Ectodermal cell (in vitro differentiated cells): Measurements from ENCODE around the gene ZBTB22.

Experiments used
- H3K27ac ChIP-seq: 2 replicates; pipeline ENCODE4 v1.7.0; 2013; ENCODE audit warnings: mild to moderate bottlenecking, low read depth, low read length; ENCODE audit not compliant: insufficient read depth, poor library complexity, severe bottlenecking
- H3K27me3 ChIP-seq: 2 replicates; pipeline ENCODE4 v1.7.0; 2013; ENCODE audit warnings: mild to moderate bottlenecking, low read length; ENCODE audit not compliant: insufficient read depth, control insufficient read depth, poor library complexity, severe bottlenecking
- H3K36me3 ChIP-seq: one replicate; pipeline ENCODE4 v1.7.0; 2013; ENCODE audit warnings: low read length; ENCODE audit not compliant: control insufficient read depth, insufficient read depth
- H3K4me1 ChIP-seq: one replicate; pipeline ENCODE4 v1.7.0; 2013; ENCODE audit warnings: low read length; ENCODE audit not compliant: control insufficient read depth, insufficient read depth
- H3K4me3 ChIP-seq: 2 replicates; pipeline ENCODE4 v1.7.0; 2013; ENCODE audit warnings: low read depth, low read length, control low read depth; ENCODE audit not compliant: insufficient read depth
- H3K9me3 ChIP-seq: 2 replicates; pipeline ENCODE4 v1.7.0; 2013; ENCODE audit warnings: mild to moderate bottlenecking, low read length, moderate library complexity; ENCODE audit not compliant: control insufficient read depth
- whole genome bisulfite sequencing, 2 experiments: methylation state at CpG; one replicate each; pipeline ENCODE4 v1.1.7; 2013; ENCODE audit warnings: missing lambda C conversion rate in 2 of 2; 5-methylcytosine and 5-hydroxymethylcytosine counted together

The ZBTB22 gene

GRCh38 chr6:33301877-33302276, 15.7 kb downstream of the ZBTB22 start:
- H3K4me1 ChIP-seq: peaks cover 2% of the 10 kb centered on the region
- no peaks in the 10 kb centered on the region for H3K9me3 ChIP-seq
- no peak overlapping the region for H3K4me3 ChIP-seq
- H3K27ac ChIP-seq: no peak overlapping the region
- H3K27me3 ChIP-seq: no peaks in the 10 kb centered on the region
- WGBS, 2 experiments: 93 to 96% methylated on average over 2 to 3 of the region's 3 CpGs
- no peaks in the 10 kb centered on the region for H3K36me3 ChIP-seq

- H3K4me3 ChIP-seq: peak overlapping the region; percentile 88
- H3K27ac ChIP-seq: peak overlapping the region; percentile 97
- H3K36me3 ChIP-seq: no peaks in the 10 kb centered on the region
- H3K27me3 ChIP-seq: no peaks in the 10 kb centered on the region
- 0% methylated on average over 54 of the region's 54 CpGs for WGBS, 2 experiments
- peaks cover 2% of the 10 kb centered on the region for H3K4me1 ChIP-seq
- H3K9me3 ChIP-seq: no peaks in the 10 kb centered on the region
Observed at GRCh38 chr6:33299237-33299944, 18.2 kb downstream of the ZBTB22 start.

GRCh38 chr6:33298773-33299236, 18.7 kb downstream of the ZBTB22 start, which contains the start of gene RGL2:
Gene RGL2, minus strand, starts transcription at chr6:33298942. Its CDS starts 332 bp downstream, at chr6:33298610.
- Histone ChIP-seq H3K27ac (peak within 1 kb of the TSS; percentile 97), H3K4me3 (peak within 1 kb of the TSS; percentile 88), H3K9me3 (no peaks in the 10 kb centered on the region), H3K36me3 (no peaks in the 10 kb centered on the region), H3K4me1 (peaks cover 2% of the 10 kb centered on the region), H3K27me3 (no peaks in the 10 kb centered on the region)
- 0 to 1% methylated on average over 34 of the region's 34 CpGs for WGBS, 2 experiments

- Histone ChIP-seq H3K27me3 (no peaks in the 10 kb centered on the region), H3K4me3 (peak overlapping the region; percentile 88), H3K9me3 (no peaks in the 10 kb centered on the region), H3K4me1 (peaks cover 2% of the 10 kb centered on the region), H3K27ac (peak overlapping the region; percentile 82), H3K36me3 (no peaks in the 10 kb centered on the region)
- 0 to 1% methylated on average over 35 to 36 of the region's 42 CpGs for WGBS, 2 experiments
Observed at GRCh38 chr6:33297956-33298772, 19.4 kb downstream of the ZBTB22 start.

- Histone ChIP-seq H3K9me3 (no peaks in the 10 kb centered on the region), H3K4me1 (peaks cover 2% of the 10 kb centered on the region), H3K4me3 (peak overlapping the region; percentile 46), H3K27me3 (no peaks in the 10 kb centered on the region), H3K36me3 (peaks cover under 1% of the 10 kb centered on the region), H3K27ac (no peak overlapping the region)
- WGBS, 2 experiments: 2% methylated on average over 16 of the region's 16 CpGs
Observed at GRCh38 chr6:33297406-33297955, 20.1 kb downstream of the ZBTB22 start.

- 68 to 75% methylated on average over 12 of the region's 12 CpGs for WGBS, 2 experiments
- Histone ChIP-seq H3K4me1 (peaks cover 2% of the 10 kb centered on the region), H3K9me3 (no peaks in the 10 kb centered on the region), H3K27me3 (no peaks in the 10 kb centered on the region), H3K36me3 (peaks cover 6% of the 10 kb centered on the region), H3K27ac (no peak overlapping the region), H3K4me3 (peak overlapping the region; percentile 46)
Observed at GRCh38 chr6:33296797-33297405, 20.6 kb downstream of the ZBTB22 start.

- H3K4me3 ChIP-seq: no peak overlapping the region
- peaks cover 17% of the 10 kb centered on the region for H3K36me3 ChIP-seq
- H3K27ac ChIP-seq: no peak overlapping the region
- peaks cover 2% of the 10 kb centered on the region for H3K4me1 ChIP-seq
- 94% methylated on average over 15 of the region's 15 CpGs for WGBS, 2 experiments
- H3K9me3 ChIP-seq: no peaks in the 10 kb centered on the region
- no peaks in the 10 kb centered on the region for H3K27me3 ChIP-seq
Observed at GRCh38 chr6:33295621-33296369, 21.7 kb downstream of the ZBTB22 start.

GRCh38 chr6:33294086-33294823, 23.3 kb downstream of the ZBTB22 start:
- 90 to 92% methylated on average over 10 of the region's 10 CpGs for WGBS, 2 experiments
- peaks cover 6% of the 10 kb centered on the region for H3K4me1 ChIP-seq

More at GRCh38 chr6:33294086-33294823, 23.3 kb downstream of the ZBTB22 start:
- Histone ChIP-seq H3K9me3 (no peaks in the 10 kb centered on the region), H3K36me3 (peaks cover 17% of the 10 kb centered on the region), H3K4me3 (no peak overlapping the region), H3K27ac (no peak overlapping the region), H3K27me3 (no peaks in the 10 kb centered on the region)
